Neuronal stem cell (in vitro differentiated cells): ENCODE measurements around the gene VIL1.

Experiments
- DNase-seq: peaks from one replicate; pipeline ENCODE4 v3.0.0-alpha.2; 2013; ENCODE audit warnings: low spot score
- H2AFZ ChIP-seq: one replicate; pipeline ENCODE4 v1.6.1; 2013; ENCODE audit warnings: mild to moderate bottlenecking, low read length, inconsistent platforms
- H2AK5ac ChIP-seq: 2 replicates; pipeline ENCODE4 v1.6.1; 2013; ENCODE audit warnings: low read depth, mild to moderate bottlenecking, inconsistent platforms, low read length, moderate library complexity, mixed read lengths
- H2BK120ac ChIP-seq: 2 replicates; pipeline ENCODE4 v1.6.1; 2013; ENCODE audit warnings: low read depth, mild to moderate bottlenecking, inconsistent platforms, low read length, moderate library complexity, mixed read lengths
- H2BK12ac ChIP-seq: one replicate; pipeline ENCODE4 v1.6.1; 2013; ENCODE audit warnings: low read length, inconsistent platforms
- H2BK15ac ChIP-seq: 2 replicates; pipeline ENCODE4 v1.6.1; 2013; ENCODE audit warnings: mild to moderate bottlenecking, low read length, inconsistent platforms, mixed read lengths
- H2BK5ac ChIP-seq: one replicate; pipeline ENCODE4 v1.6.1; 2013; ENCODE audit warnings: inconsistent platforms, mild to moderate bottlenecking, low read length, moderate library complexity
- H3K14ac ChIP-seq: one replicate; pipeline ENCODE4 v1.6.1; 2013; ENCODE audit warnings: low read length, inconsistent platforms
- H3K18ac ChIP-seq: 2 replicates; pipeline ENCODE4 v1.6.1; 2013; ENCODE audit warnings: low read length, inconsistent platforms
- H3K23ac ChIP-seq: 2 replicates; pipeline ENCODE4 v1.6.1; 2013; ENCODE audit warnings: low read depth, mild to moderate bottlenecking, mixed read lengths, low read length, inconsistent platforms; ENCODE audit not compliant: poor library complexity
- H3K27ac ChIP-seq: replicated peaks from 3 replicates; pipeline ENCODE4 v1.5.1; 2013; ENCODE audit warnings: low read length, inconsistent platforms
- H3K27me3 ChIP-seq, 3 experiments: 2 replicates each; pipeline ENCODE4 v1.6.1; 2013; ENCODE audit warnings: low read length in 3 of 3, mild to moderate bottlenecking in 2 of 3, inconsistent platforms in 1 of 3, low read depth in 1 of 3, mixed read lengths in 1 of 3, moderate library complexity in 1 of 3; ENCODE audit not compliant: control insufficient read depth in 3 of 3, insufficient read depth in 3 of 3
- H3K36me3 ChIP-seq, 2 donors: replicated peaks in 1 of 2; 2 replicates each; pipeline ENCODE4 v1.6.1; 2013; ENCODE audit warnings: low read length in 2 of 2; ENCODE audit not compliant: control insufficient read depth in 2 of 2, insufficient read depth in 2 of 2
- H3K4ac ChIP-seq: 2 replicates; pipeline ENCODE4 v1.6.1; 2013; ENCODE audit warnings: inconsistent platforms, mild to moderate bottlenecking, low read length, moderate library complexity
- H3K4me1 ChIP-seq, 2 donors: 1 replicate in 1 of 2; 2 replicates in 1 of 2; pipeline ENCODE4 v1.6.1; 2013; ENCODE audit warnings: low read length in 2 of 2, low read depth in 1 of 2; ENCODE audit not compliant: control insufficient read depth in 2 of 2, insufficient read depth in 1 of 2
- H3K4me2 ChIP-seq: one replicate; pipeline ENCODE4 v1.6.1; 2013; ENCODE audit warnings: mild to moderate bottlenecking, low read length, inconsistent platforms; ENCODE audit not compliant: insufficient read depth, poor library complexity, severe bottlenecking
- H3K4me3 ChIP-seq, 2 donors: 2 replicates each; pipeline ENCODE4 v1.5.1; 2013; ENCODE audit warnings: low read length in 2 of 2, mild to moderate bottlenecking in 2 of 2, inconsistent platforms in 1 of 2, moderate library complexity in 1 of 2
- H3K79me1 ChIP-seq: one replicate; pipeline ENCODE4 v1.6.1; 2013; ENCODE audit warnings: low read depth, mild to moderate bottlenecking, inconsistent platforms, low read length, moderate library complexity
- H3K9ac ChIP-seq: one replicate; pipeline ENCODE4 v1.6.1; 2013; ENCODE audit warnings: mild to moderate bottlenecking, low read depth, low read length, inconsistent platforms; ENCODE audit not compliant: poor library complexity
- H3K9me3 ChIP-seq, 2 donors: replicated peaks in 1 of 2; 2 replicates each; pipeline versions ENCODE3 to v1.6.1; 2013; ENCODE audit warnings: low read length in 2 of 2, mild to moderate bottlenecking in 2 of 2, inconsistent platforms in 1 of 2, low read depth in 1 of 2, mixed read lengths in 1 of 2, moderate library complexity in 1 of 2; ENCODE audit not compliant: control insufficient read depth in 2 of 2, insufficient read depth in 1 of 2
- H4K8ac ChIP-seq: one replicate; pipeline ENCODE4 v1.6.1; 2013; ENCODE audit warnings: low read depth, mild to moderate bottlenecking, inconsistent platforms, low read length, moderate library complexity
- H4K91ac ChIP-seq: one replicate; pipeline ENCODE4 v1.6.1; 2013; ENCODE audit warnings: low read length, low read depth, mild to moderate bottlenecking, inconsistent platforms; ENCODE audit not compliant: poor library complexity
- WGBS, 2 donors: extraction: QIAGEN DNeasy Blood & Tissue Kit; methylation state at CpG; one replicate each; pipeline ENCODE4 v1.1.7; 2013; ENCODE audit warnings: missing lambda C conversion rate in 2 of 2, mixed read lengths in 1 of 2; ENCODE audit not compliant: insufficient read length in 2 of 2, insufficient replicate concordance in 1 of 2; ENCODE audit errors: extremely low coverage in 2 of 2; 5-methylcytosine and 5-hydroxymethylcytosine counted together

VIL1 gene

DNA sequence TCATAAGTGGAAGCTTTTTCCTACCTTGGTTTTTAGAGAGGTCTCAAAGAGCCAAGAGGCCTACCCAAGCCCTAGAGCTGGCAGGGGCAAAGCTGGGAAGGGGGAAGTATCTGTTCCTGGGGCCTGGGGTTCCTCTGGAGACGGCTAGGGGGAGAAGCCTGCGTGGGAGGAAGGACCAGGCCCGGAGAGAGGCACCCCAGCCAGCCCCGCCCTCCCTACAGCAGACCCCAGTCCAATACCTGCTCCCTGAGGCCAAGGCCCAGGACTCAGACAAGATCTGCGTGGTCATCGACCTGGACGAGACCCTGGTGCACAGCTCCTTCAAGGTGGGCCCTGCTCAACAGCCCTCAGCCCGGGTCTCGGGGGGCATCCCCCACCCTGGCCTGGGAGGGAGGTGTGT is 17.0 kb upstream of the VIL1 start:
- Histone ChIP-seq H2BK12ac (no peak overlapping the region), H2AK5ac (no peak overlapping the region), H2BK120ac (no peak overlapping the region), H3K14ac (no peak overlapping the region), H3K18ac (no peak overlapping the region), H3K79me1 (peaks cover 6% of the 10 kb centered on the region), H4K8ac (no peak overlapping the region), H3K4me2 (no peak overlapping the region), H4K91ac (no peak overlapping the region), H3K4me3 (no peak overlapping the region), H3K9me3 (no peaks in the 10 kb centered on the region), H2BK5ac (no peak overlapping the region), H3K4ac (no peak overlapping the region), H2BK15ac (no peak overlapping the region), H3K23ac (no peak overlapping the region), H3K36me3 (peaks cover 21 to 41% of the 10 kb centered on the region in 2 donors), H3K4me1 (peaks cover 31 to 36% of the 10 kb centered on the region in 2 donors), H3K27ac (no peak overlapping the region), H3K27me3 (peaks cover 19 to 25% (median 24%) of the 10 kb centered on the region in 3 experiments), H2AFZ (no peak overlapping the region), H3K9ac (no peak overlapping the region)
- DNase-seq: no peak
- WGBS, 2 donors: no CpG with 5 or more reads among the region's 9 CpGs

DNA sequence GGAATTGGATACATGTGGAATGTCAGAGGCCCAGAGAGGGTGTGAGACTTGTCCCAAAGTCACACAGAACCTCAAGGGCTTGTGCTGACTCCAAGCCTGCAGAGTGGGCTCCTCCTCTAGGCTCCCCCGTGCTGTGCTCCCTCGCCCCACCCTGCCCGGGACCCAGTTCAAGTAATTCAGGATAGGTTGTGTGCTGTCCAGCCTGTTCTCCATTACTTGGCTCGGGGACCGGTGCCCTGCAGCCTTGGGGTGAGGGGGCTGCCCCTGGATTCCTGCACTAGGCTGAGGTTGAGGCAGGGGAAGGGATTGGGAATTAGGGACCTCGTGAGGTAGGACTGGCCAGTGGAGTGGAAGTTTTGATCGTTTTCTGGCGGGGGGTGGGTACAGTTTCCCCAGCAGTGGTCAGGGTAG is 16.4 kb upstream of the VIL1 start:
- Histone ChIP-seq H3K18ac (no peak overlapping the region), H3K4me3 (no peak overlapping the region), H3K27ac (no peak overlapping the region), H2AFZ (no peak overlapping the region), H3K79me1 (peaks cover 6% of the 10 kb centered on the region), H3K4me1 (peaks cover 29 to 35% of the 10 kb centered on the region in 2 donors), H2BK120ac (no peak overlapping the region), H2BK12ac (no peak overlapping the region), H2BK5ac (no peak overlapping the region), H3K23ac (no peak overlapping the region), H3K9ac (peak overlapping the region; percentile 60), H2AK5ac (no peak overlapping the region), H3K4me2 (no peak overlapping the region), H3K9me3 (no peaks in the 10 kb centered on the region), H4K91ac (no peak overlapping the region), H3K27me3 (peaks cover 15 to 19% (median 18%) of the 10 kb centered on the region in 3 experiments), H3K14ac (no peak overlapping the region), H4K8ac (no peak overlapping the region), H2BK15ac (no peak overlapping the region), H3K36me3 (peaks cover 21 to 41% of the 10 kb centered on the region in 2 donors), H3K4ac (no peak overlapping the region)
- no peak for DNase-seq
- WGBS, 2 donors: no CpG with 5 or more reads among the region's 8 CpGs

DNA sequence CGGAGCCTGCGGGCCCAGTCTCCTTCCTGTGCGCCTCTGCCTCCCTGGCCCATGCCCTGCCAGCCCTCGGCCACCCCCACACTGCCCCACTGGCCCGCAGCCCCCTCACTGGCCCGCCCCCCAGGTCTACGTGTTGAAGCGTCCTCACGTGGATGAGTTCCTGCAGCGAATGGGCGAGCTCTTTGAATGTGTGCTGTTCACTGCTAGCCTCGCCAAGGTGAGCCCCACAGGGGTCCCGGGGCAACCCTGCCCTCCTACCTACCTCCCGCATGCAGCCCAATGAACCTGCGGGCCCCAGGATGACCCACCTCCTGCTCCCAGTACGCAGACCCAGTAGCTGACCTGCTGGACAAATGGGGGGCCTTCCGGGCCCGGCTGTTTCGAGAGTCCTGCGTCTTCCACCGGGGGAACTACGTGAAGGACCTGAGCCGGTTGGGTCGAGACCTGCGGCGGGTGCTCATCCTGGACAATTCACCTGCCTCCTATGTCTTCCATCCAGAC is 16.0 kb upstream of the VIL1 start:
- H2AFZ ChIP-seq: no peak overlapping the region

DNA sequence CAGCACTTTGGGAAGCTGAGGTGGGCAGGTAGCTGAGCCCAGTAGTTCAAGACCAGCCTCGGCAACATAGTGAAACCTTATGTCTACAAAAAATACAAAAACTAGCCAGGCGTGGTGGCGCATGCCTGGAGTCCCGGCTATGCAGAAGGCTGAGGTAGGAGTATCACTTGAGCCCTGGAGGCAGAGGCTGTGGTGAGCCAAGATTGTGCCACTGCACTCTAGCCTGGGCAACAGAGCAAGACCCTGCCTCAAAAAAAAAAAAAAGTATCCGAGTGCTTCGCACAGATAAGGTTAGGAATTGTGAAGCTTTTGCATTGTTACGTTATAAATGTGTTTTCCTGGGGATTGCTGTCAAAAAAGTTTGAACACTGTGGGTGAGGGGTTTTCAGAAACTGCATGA is 15.1 kb upstream of the VIL1 start:
- no CpG with 5 or more reads among the region's 7 CpGs for WGBS, 2 donors
- no peak overlapping the region for H3K4ac ChIP-seq

More for the DNA sequence above, 16.0 kb upstream of the VIL1 start:
- H2BK5ac ChIP-seq: no peak overlapping the region
- no peak overlapping the region for H2BK12ac ChIP-seq
- H3K27me3 ChIP-seq: peaks cover 11 to 15% (median 13%) of the 10 kb centered on the region in 3 experiments
- H3K4me3 ChIP-seq: no peak overlapping the region
- no peak overlapping the region for H3K18ac ChIP-seq
- peaks cover 24 to 30% of the 10 kb centered on the region in 2 donors for H3K4me1 ChIP-seq
- H2AK5ac ChIP-seq: no peak overlapping the region
- H3K9ac ChIP-seq: peak overlapping the region; percentile 60
- no peak for DNase-seq
- H3K23ac ChIP-seq: no peak overlapping the region
- no peak overlapping the region for H3K4ac ChIP-seq
- no peak overlapping the region for H3K27ac ChIP-seq
- H4K91ac ChIP-seq: no peak overlapping the region
- H3K4me2 ChIP-seq: no peak overlapping the region
- H3K9me3 ChIP-seq: no peaks in the 10 kb centered on the region
- H3K14ac ChIP-seq: no peak overlapping the region
- no CpG with 5 or more reads among the region's 26 CpGs for WGBS, 2 donors
- H3K79me1 ChIP-seq: peaks cover 6% of the 10 kb centered on the region
- H3K36me3 ChIP-seq: peaks cover 21 to 41% of the 10 kb centered on the region in 2 donors
- no peak overlapping the region for H4K8ac ChIP-seq
- H2BK120ac ChIP-seq: no peak overlapping the region
- no peak overlapping the region for H2BK15ac ChIP-seq

More for the DNA sequence above, 15.1 kb upstream of the VIL1 start:
- Histone ChIP-seq H4K8ac (no peak overlapping the region), H3K4me2 (no peak overlapping the region), H3K14ac (no peak overlapping the region), H3K4me1 (peaks cover 20 to 25% of the 10 kb centered on the region in 2 donors), H3K9me3 (no peaks in the 10 kb centered on the region), H3K9ac (no peak overlapping the region), H3K23ac (no peak overlapping the region), H3K18ac (no peak overlapping the region), H3K4me3 (no peak overlapping the region), H2BK15ac (no peak overlapping the region), H2BK5ac (no peak overlapping the region), H3K36me3 (peaks cover 21 to 41% of the 10 kb centered on the region in 2 donors), H3K27ac (no peak overlapping the region), H2AK5ac (no peak overlapping the region), H4K91ac (no peak overlapping the region), H2BK12ac (no peak overlapping the region), H2AFZ (no peak overlapping the region), H3K27me3 (peaks cover 4 to 6% (median 6%) of the 10 kb centered on the region in 3 experiments), H3K79me1 (peaks cover 6% of the 10 kb centered on the region), H2BK120ac (no peak overlapping the region)
- no peak for DNase-seq
